Activated CD4-positive, alpha-beta T cell treated with anti-CD3 and anti-CD28 coated beads, Interleukin-10, Interleukin-2, amounts not matched to agents 100 ng/mL and 50 ng/mL, durations not matched to agents 16 hours and 8 hours (primary cell): ENCODE measurements around the gene LRRC51.

Experiments used
- DNase-seq: peaks from one replicate; pipeline ENCODE4 v3.0.0-alpha.2; 2020

The LRRC51 gene

GRCh38 chr11:72072348-72072747 lies 8.3 kb upstream of the LRRC51 start:
- peak; percentile 32 for DNase-seq

- DNase-seq = no peak
Observed at GRCh38 chr11:72075109-72075508, 5.5 kb upstream of the LRRC51 start.

GRCh38 chr11:72075756-72076155 lies 4.9 kb upstream of the LRRC51 start:
- no peak for DNase-seq

GRCh38 chr11:72078477-72078876 lies 2.2 kb upstream of the LRRC51 start:
- no peak for DNase-seq

- DNase-seq = no peak
Observed at GRCh38 chr11:72079819-72080325, 778 bp upstream of the LRRC51 start.

- DNase-seq = no peak
Observed at GRCh38 chr11:72081184-72081644, 564 bp downstream of the LRRC51 start.

GRCh38 chr11:72081821-72082453 lies 1.3 kb downstream of the LRRC51 start:
- DNase-seq = no peak

- DNase-seq = no peak
Observed at GRCh38 chr11:72083414-72083813, 2.8 kb downstream of the LRRC51 start.

- DNase-seq = no peak
Observed at GRCh38 chr11:72084076-72084475, 3.4 kb downstream of the LRRC51 start.

GRCh38 chr11:72084965-72085364 lies 4.3 kb downstream of the LRRC51 start:
- DNase-seq = no peak

- no peak for DNase-seq
Observed at GRCh38 chr11:72085621-72086351, 5.1 kb downstream of the LRRC51 start.

GRCh38 chr11:72088076-72088808 lies 7.6 kb downstream of the LRRC51 start:
- no peak for DNase-seq

GRCh38 chr11:72091292-72091691 lies 10.6 kb downstream of the LRRC51 start:
- DNase-seq = peak; percentile 58

- no peak for DNase-seq
Observed at GRCh38 chr11:72098741-72099140, 18.1 kb downstream of the LRRC51 start.

GRCh38 chr11:72100009-72100408 lies 19.4 kb downstream of the LRRC51 start:
- DNase-seq = no peak

- DNase-seq = no peak
Observed at GRCh38 chr11:72100462-72100861, 19.8 kb downstream of the LRRC51 start.

- DNase-seq = no peak
Observed at GRCh38 chr11:72102162-72102561, 21.5 kb downstream of the LRRC51 start.

- no peak for DNase-seq
Observed at GRCh38 chr11:72102631-72102945, 21.9 kb downstream of the LRRC51 start.

GRCh38 chr11:72102946-72103753 lies 22.5 kb downstream of the LRRC51 start, which contains the start of gene LAMTOR1:
Gene LAMTOR1 (minus strand): TSS chr11:72103297. CDS start chr11:72103224, 73 bp downstream.
- DNase-seq = peak; percentile 99

GRCh38 chr11:72103754-72104167 lies 23.1 kb downstream of the LRRC51 start:
- no peak for DNase-seq

- no peak for DNase-seq
Observed at GRCh38 chr11:72105888-72106287, 25.2 kb downstream of the LRRC51 start, which contains the start of gene TOMT. Gene TOMT (plus strand): TSS chr11:72105924. CDS start chr11:72105952, 28 bp downstream.

GRCh38 chr11:72111300-72112142 lies 30.9 kb downstream of the LRRC51 start:
- DNase-seq = no peak
